ENCODE results near the gene GRHL3.

DNA sequence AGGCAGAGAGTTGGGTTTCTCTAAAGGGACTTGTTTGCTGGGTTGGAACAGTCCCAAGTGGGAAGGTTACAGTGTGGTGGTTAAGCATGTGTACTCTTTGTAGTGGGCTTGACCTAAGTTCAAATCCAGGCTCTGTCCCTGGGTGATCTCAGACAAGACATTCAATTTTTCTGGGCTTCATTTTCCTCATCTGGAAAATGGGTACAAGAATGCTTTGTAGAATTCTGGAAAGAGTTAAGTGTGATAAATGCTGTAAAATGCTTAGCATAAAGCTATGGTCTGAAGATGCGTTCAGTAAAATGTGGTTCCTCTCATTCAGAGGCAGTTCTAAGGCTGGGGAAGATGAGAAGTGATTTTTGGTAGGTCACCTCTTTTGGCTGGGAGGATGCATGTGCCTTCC is 805 bp downstream of the GRHL3 start:
- TF ChIP-seq POLR2A (IDR thresholded peaks at IDR 0.05): no peak
- TF ChIP-seq POLR2AphosphoS5 (IDR thresholded peaks at IDR 0.05): no peak
- no peak for TF ChIP-seq EP300 (IDR thresholded peaks at IDR 0.05; ENCODE audit: low read depth)

All from transverse colon (tissue), 3 donors.